GM13977 (cell line): ENCODE results near the gene MYCN.

Source experiments
- DNase-seq: peaks from one replicate; pipeline ENCODE4 v3.0.0; 2012; ENCODE audit warnings: low spot score
- CTCF ChIP-seq: IDR thresholded peaks from 2 replicates; pipeline ENCODE4 v1.5.1; 2012; ENCODE audit warnings: mild to moderate bottlenecking, control low read depth; ENCODE audit not compliant: insufficient read depth; ENCODE audit errors: extremely low read depth, missing control alignments
- in situ Hi-C: fragments of 300-500 bp; cut with MboI; formaldehyde crosslinking; loops from one replicate; pipeline ENCODE4 v1.12.0; 2022; ENCODE audit warnings: low sequenced_read_pairs, low pct_unique_long_range_greater_than_20kb, mixed read lengths, inconsistent platforms; ENCODE audit not compliant: unreplicated experiment

Gene MYCN

GRCh38 chr2:15894481-15895144 is 45.7 kb upstream of the MYCN start:
- in situ Hi-C loops = no loop called here
- TF ChIP-seq CTCF = no peak
- no peak for DNase-seq

GRCh38 chr2:15895615-15896469 is 44.5 kb upstream of the MYCN start:
- in situ Hi-C loops = no loop called here
- no peak for DNase-seq
- no peak for TF ChIP-seq CTCF

DNA sequence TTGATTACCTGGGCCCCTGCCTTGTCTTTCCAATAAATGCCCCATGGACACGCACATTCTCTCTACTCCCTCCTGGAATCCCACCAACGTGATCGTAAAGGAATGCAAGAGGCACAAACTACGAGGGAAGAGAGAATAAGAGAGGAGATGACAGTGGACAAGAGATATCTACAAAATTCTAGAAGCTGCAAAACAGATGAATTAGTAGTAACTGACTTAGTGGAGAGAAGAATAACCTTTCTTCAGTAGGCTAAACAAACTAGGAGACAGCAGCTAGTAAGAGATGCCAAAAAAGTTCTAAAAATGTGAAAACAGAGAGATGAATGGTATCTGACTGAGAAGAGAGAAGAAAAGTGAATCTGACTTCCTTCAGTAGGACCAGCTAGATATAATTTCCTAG is 43.5 kb upstream of the MYCN start:
- in situ Hi-C loops = no loop called here
- DNase-seq = no peak
- TF ChIP-seq CTCF = no peak

GRCh38 chr2:15897431-15898098 is 42.8 kb upstream of the MYCN start:
- in situ Hi-C loops = no loop called here
- DNase-seq = no peak
- TF ChIP-seq CTCF = no peak

DNA sequence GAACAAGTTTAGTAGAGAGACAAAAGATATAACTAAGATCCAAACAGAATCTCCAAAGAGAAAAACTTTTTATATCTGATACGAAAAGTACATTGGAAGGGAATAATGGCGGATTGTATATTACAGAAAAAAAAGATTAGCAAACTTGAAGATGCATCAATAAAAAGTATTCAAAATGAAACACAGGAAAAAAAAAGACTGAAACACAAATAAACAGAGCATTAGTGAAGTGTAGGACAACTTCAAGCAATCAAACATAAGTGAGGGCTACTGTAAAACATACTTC is 41.1 kb upstream of the MYCN start:
- DNase-seq = no peak
- TF ChIP-seq CTCF = no peak
- in situ Hi-C loops = no loop called here

DNA sequence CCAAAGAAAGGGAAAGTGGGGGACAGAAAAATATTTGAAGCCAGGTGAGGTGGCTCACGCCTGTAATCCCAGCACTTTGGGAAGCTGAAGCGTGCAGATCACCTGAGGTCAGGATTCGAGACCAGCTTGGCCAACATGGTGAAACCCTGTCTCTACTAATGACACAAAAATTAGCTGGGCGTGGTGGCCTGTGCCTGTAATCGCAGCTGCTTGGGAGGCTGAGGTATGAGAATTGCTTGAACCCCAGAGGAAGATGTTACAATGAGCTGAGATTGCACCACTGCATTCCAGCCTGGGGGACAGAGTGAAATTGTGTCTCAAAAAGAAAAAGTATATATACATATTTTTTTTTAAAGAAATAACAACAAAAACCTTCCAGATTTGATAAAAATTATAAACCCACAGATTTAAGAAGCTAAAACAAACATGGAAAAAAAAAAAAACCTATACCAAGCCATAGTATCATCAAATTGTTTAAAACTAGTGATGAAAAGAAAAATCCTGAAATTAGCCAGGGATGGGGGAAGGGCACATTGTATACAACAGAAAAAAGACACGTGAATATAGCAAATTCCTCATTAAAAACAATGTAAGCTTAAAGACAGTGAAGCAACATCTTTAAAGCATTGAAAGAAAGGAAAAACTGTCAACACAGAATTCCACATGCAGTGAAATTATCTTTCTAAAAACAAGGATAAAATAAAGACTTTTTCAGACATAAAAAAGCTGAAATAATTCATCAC is 40.4 kb upstream of the MYCN start:
- DNase-seq = no peak
- TF ChIP-seq CTCF = no peak
- in situ Hi-C loops = no loop called here
